ACHN (cell line): ENCODE results near the gene OR14J1.
"Not testable (repeated sequence)": the region's sequence is repeated elsewhere in the genome, so short reads cannot be mapped to it uniquely, and the experiment has no call there.

Experiments used
- DNase-seq: peaks from one replicate; pipeline ENCODE4 v3.0.0-alpha.2; 2015
- in situ Hi-C: cut with HindIII; loops from 2 replicates; pipeline ENCODE4 v1.10.0; 2017; ENCODE audit warnings: low sequenced_read_pairs, low pct_ligation_motif_present, low pct_unique_long_range_greater_than_20kb

The OR14J1 gene

GRCh38 chr6:29301316-29301715 lies at the start of gene OR14J1:
OR14J1 (plus strand) TSS chr6:29301701; CDS start chr6:29306690, 4,989 bp downstream.
- DNase-seq: no peak
- in situ Hi-C loops: no loop called here

- DNase-seq: peak; percentile 35
- in situ Hi-C loops: no loop called here
Observed at GRCh38 chr6:29251736-29252135, 49.8 kb upstream of the OR14J1 start.

- in situ Hi-C loops: no loop called here
- no peak for DNase-seq
Observed at GRCh38 chr6:29255530-29255929, 46.0 kb upstream of the OR14J1 start.

- DNase-seq: no peak
- in situ Hi-C loops: no loop called here
Observed at GRCh38 chr6:29259721-29260120, 41.8 kb upstream of the OR14J1 start.

- in situ Hi-C loops: no loop called here
Observed at GRCh38 chr6:29263001-29263400, 38.5 kb upstream of the OR14J1 start.

GRCh38 chr6:29294499-29294914 lies 7.0 kb upstream of the OR14J1 start:
- no peak for DNase-seq
- in situ Hi-C loops: no loop called here

More at GRCh38 chr6:29263001-29263400, 38.5 kb upstream of the OR14J1 start:
- no peak for DNase-seq

GRCh38 chr6:29295181-29295585 lies 6.3 kb upstream of the OR14J1 start:
- in situ Hi-C loops: no loop called here

GRCh38 chr6:29295623-29296022 lies 5.9 kb upstream of the OR14J1 start:
- DNase-seq: no peak
- in situ Hi-C loops: no loop called here

More at GRCh38 chr6:29295181-29295585, 6.3 kb upstream of the OR14J1 start:
- no peak for DNase-seq

- DNase-seq: no peak
- in situ Hi-C loops: no loop called here
Observed at GRCh38 chr6:29319931-29320330, 18.4 kb downstream of the OR14J1 start.

- DNase-seq, in situ Hi-C loops: not testable (repeated sequence)
Observed at GRCh38 chr6:29323332-29323731, 21.8 kb downstream of the OR14J1 start.

GRCh38 chr6:29325777-29326176 lies 24.3 kb downstream of the OR14J1 start:
- no peak for DNase-seq
- in situ Hi-C loops: no loop called here

GRCh38 chr6:29332676-29333075 lies 31.2 kb downstream of the OR14J1 start:
- in situ Hi-C loops: no loop called here
- DNase-seq: no peak

GRCh38 chr6:29336269-29336668 lies 34.8 kb downstream of the OR14J1 start:
- in situ Hi-C loops: no loop called here
- DNase-seq: no peak

GRCh38 chr6:29345380-29345779 lies 43.9 kb downstream of the OR14J1 start:
- in situ Hi-C loops: no loop called here
- DNase-seq: no peak

- in situ Hi-C loops, DNase-seq: not testable (repeated sequence)
Observed at GRCh38 chr6:29349348-29349747, 47.8 kb downstream of the OR14J1 start.

GRCh38 chr6:29354980-29355379 lies 53.5 kb downstream of the OR14J1 start:
- no peak for DNase-seq
- in situ Hi-C loops: no loop called here

GRCh38 chr6:29355603-29356002 lies 54.1 kb downstream of the OR14J1 start:
- in situ Hi-C loops: no loop called here
- DNase-seq: no peak
